Posterior cingulate gyrus (tissue), 11 donors: Measurements from ENCODE around the gene UGT1A10.
A peak's percentile ranks its signal among the peaks of the same experiment; 100 is the strongest.

ENCODE experiments used
- DNase-seq, 10 donors: peaks; one replicate each; pipeline versions ENCODE4 v3.0.0 to v3.0.0-alpha.2; 2020 to 2021; ENCODE audit warnings: mixed read lengths in 3 of 10
- intact Hi-C: fragments of 100-400 bp; cut with DNase I; formaldehyde crosslinking; loops from one replicate; pipeline ENCODE4 v1.15.1; 2023

The UGT1A10 gene

DNA sequence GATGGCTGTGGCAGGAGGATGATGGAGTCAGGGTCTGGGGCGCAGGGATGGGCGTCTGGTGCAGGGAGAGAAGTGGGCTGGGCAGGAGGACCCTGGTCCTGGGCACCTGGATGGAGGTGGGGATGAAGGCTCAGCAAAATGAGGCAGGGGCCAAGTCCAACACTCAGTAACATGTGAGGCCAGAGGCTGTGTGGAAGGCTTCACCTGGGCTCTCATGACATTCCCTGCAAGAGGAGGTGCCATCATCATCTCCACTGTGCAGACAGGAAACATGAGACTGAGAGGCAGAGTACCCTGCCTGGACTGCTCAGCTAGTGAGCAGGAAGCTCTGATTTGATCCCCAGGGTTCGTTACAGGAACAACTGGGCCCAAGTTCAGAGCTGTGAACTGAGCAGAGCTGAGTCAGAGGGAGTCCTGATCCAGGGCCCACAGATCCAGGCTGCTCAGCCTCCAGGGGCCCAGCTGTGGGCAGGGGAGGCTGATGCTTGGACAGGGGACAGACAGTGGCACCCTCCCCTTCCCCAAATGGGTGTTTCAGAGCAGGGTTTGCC lies 181.2 kb downstream of the UGT1A10 start:
- intact Hi-C loops = no loop called here
- DNase-seq = peak in 1 of 10 donors; percentile 72

DNA sequence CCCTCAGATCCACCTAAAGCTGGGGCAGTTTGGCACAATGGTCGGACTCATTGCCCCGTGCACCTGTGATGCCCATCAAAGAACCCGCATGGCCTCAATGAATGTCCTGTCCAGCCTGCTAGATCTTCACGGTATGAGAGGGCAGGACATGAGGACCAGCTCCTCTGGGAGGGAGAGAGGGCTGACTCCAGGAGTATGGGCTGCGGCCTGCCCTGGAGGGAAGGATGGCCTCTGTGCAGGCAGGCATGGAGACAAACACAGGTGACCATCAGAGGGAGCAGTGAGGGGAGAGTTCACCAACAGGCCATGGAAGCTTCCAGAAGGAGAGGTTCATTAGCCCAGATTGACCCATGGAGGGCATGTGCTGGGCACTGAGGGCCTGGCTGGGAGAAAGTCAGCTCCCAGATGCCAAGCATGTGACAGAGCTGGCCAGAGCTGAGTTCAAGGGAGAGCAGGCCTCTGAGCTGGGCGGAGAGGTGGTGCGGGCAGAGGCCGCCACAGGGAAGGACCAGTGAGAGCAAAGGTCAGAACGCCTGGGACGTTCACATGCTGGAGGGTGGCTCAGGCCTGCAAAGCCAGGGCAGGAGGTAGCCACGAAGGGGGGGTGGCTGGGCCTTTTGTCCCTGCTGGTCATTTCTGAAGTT lies 181.9 kb downstream of the UGT1A10 start:
- intact Hi-C loops = no loop called here
- DNase-seq = peak in 2 of 10 donors; percentile 11 to 80

DNA sequence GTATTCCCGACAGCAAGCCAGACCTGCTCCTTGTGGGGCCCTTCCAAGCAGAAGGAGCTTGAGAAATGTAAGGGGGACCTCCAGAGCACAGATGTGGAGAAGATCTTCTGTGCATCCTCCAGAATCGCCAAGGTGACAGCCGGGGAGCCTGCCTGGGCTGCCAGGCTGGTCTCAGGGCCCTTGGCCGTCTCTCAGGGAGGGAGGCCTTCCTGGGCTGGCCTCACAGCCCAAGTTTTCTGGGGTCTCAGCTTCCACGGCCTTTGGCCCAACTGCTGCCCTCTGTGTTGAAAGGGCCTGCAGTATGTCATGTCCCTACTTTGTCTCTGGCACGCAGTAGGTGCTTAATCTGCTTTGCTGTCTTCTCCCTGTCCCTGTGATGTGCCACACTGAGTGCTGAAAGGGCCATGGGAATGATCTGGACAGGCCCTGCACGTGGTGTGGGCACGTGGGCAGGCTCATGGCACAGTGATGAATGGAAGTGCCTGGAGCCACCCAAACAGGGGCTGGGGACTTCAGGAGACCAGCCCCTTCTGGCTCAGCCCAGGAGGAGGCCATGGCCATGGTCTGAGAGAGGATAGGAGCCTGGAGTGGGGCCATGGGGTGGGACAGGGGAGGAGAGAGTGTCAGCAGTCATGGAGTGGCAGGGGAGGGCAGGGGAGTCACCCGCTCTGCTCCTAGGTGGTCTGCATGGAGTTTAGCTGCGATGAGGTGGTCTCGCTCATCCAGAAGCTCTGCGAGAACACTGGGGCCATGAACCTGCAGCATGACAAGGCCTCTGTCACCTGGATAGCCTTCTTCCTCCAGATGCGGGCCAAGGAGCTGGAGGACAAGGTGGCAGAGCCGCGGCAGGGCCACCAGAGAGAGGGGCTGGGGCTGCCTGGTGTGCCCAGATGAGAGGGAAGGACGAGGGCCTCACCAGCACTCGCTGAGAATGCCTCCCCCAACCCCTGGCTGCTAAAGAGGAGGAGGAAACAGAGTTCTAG lies 182.7 kb downstream of the UGT1A10 start:
- intact Hi-C loops = no loop called here
- peak in 2 of 10 donors; percentile 1 to 31 for DNase-seq

DNA sequence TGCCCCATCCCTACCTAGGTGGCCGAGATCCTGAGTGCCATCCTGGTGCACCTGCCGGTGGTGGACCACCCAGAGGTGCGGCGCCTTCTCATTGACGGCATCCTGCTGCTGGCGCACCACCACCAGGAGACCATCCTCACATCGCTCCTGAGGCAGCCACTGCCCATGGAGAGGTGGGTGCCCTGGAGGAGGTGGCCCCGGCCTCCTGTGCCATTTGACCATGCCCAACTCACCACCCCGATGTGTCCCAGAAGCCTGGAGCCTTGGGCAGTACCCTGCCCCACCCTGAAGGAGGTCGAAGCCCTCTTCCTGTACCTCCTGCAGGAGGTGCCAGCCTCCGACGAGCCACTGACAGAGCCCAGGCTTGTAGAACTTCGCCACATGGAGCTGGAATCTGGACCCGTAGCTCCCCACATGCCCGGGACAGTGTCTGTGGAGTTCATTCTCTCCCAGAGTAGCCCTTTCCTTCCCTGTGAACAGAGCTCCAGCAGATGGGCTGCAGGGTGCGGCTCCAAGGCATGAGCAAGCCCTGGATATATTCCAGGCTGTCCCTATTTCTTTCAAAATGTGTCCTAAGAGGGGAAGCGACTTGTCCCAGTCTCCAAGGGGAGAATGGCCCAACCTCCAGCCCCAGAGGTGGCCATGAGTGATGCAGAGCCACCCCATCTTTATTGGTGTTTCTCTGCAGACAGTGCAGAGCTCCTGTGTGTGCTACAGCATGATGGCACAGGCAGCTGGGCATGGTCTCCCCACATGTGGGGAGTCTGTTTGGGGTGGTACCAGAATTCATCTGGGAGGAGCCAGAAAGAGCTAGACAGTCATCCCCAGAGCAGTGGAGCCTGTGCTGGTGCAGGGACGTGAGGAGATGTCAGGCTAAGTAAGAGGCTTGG lies 183.9 kb downstream of the UGT1A10 start:
- peak in 2 of 10 donors; percentile 7 to 78 for DNase-seq
- intact Hi-C loops = no loop called here

DNA sequence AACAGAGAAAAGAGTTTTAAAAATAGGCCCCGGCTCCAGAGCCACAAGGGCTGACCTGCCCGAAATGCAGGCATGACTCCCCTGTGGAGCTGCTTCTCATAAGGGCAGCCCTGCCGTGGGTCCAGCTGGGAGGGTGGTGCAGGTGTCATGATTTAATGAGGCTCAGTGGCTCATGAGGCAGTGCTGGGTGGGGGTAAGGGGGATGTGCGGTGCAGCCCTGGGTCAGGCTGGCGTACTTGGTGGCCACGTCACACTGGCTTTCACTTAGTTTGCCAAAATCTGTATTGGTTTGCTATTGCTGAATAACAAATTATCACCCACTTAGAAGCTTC lies 184.5 kb downstream of the UGT1A10 start:
- intact Hi-C loops = no loop called here
- peak in 1 of 10 donors; percentile 57 for DNase-seq

DNA sequence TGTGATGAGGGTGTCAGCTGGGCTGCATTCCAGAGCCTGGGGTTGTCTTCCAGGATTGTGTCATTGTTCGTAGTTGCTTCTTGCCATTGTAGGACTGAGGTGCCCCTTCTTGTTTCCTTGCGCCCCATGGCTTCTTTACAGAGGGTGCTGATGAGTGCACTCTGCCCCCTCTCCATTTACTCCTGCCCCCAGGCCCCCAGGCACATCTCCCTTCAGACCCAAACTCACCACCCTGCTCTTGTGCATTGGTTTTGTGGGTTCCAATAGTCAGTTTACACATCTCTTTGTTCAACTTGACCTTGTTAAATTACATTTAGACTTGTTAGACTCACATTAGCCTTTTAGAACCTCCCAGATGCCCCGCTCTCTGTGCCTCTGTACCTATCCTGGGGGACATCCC lies 184.9 kb downstream of the UGT1A10 start:
- peak in 1 of 10 donors; percentile 22 for DNase-seq

DNA sequence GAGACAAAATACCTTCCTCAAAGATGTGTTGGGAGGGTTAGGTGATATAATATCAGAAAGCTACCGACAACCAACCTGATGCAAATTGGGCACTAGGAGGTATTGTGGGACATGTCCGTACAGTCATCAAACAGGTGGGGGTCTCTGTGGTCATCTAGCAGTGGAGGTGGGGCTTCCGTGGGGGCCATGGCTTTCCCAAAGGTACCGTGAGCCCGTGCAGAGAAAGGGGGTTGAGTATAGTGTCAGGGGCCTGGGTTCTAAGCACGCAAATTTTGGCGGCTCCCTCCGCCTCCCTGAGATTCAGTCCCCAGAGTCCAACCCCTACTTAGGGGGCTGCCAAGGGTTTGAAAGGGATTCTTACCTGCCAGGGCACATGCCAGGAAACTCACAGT lies 185.5 kb downstream of the UGT1A10 start:
- intact Hi-C loops = no loop called here
- peak in 2 of 10 donors; percentile 5 to 49 for DNase-seq

More for the DNA sequence above, 184.9 kb downstream of the UGT1A10 start:
- intact Hi-C loops = no loop called here

DNA sequence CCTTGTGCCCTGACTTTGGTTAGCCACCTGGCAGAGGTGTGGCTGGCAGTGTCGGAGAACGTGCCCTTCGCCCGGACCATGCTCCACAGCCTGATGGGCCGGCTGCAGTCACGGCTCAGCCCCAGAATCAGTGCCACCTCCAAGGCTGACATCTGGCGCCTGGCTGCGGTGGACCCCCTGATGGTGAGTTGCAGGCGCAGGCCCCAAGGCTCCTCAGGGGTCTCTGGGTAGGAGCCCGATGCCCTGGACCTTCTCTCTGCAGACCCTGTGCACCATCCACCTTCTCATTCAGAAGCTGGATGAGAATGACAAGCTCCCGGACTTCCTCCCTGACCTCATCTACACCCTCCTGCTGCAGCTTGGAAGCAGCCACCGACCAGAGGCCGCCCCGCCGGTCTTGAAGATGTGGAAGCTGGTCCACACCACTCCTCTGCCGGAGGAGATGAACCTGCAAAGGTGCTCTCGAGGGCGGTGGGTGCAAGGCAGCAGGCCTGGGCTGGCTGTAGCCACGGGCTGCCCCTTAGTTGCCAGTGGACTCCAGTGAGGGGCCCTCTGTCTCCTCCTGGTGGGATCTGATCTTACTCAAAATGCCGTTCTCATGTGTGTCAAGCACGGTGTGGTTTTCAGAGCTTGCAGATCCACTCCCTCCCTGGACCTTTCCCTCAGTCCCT lies 186.0 kb downstream of the UGT1A10 start:
- DNase-seq = peak in 3 of 10 donors; percentile 4 to 81 (median 8)
- intact Hi-C loops = no loop called here
